ENCODE results near the gene COL7A1.

Gene COL7A1

GRCh38 chr3:48599509-48600285 is 4.6 kb upstream of the COL7A1 start:
- no peak for ATAC-seq
- H3K4me1 Mint-ChIP-seq = peaks cover 13% of the 10 kb centered on the region

GRCh38 chr3:48599077-48599501 is 4.0 kb upstream of the COL7A1 start:
- Mint-ChIP-seq H3K27ac (no peak overlapping the region), H3K36me3 (peaks cover 51% of the 10 kb centered on the region), H3K27me3 (peaks cover 9% of the 10 kb centered on the region), H3K9me3 (no peaks in the 10 kb centered on the region), H3K4me3 (no peak overlapping the region), H3K4me1 (peaks cover 18% of the 10 kb centered on the region)
- no peak for ATAC-seq

More at GRCh38 chr3:48599509-48600285, 4.6 kb upstream of the COL7A1 start:
- Mint-ChIP-seq H3K27ac (no peak overlapping the region), H3K36me3 (peaks cover 57% of the 10 kb centered on the region), H3K4me3 (no peak overlapping the region), H3K9me3 (no peaks in the 10 kb centered on the region), H3K27me3 (peaks cover 3% of the 10 kb centered on the region)

GRCh38 chr3:48598323-48599076 is 3.4 kb upstream of the COL7A1 start:
- Mint-ChIP-seq H3K27ac (no peak overlapping the region), H3K27me3 (peaks cover 10% of the 10 kb centered on the region)
- ATAC-seq = no peak

GRCh38 chr3:48597408-48597800 is 2.3 kb upstream of the COL7A1 start:
- Mint-ChIP-seq H3K4me3 (no peak overlapping the region), H3K4me1 (peaks cover 17% of the 10 kb centered on the region), H3K36me3 (peaks cover 37% of the 10 kb centered on the region), H3K27ac (no peak overlapping the region), H3K9me3 (no peaks in the 10 kb centered on the region), H3K27me3 (peaks cover 10% of the 10 kb centered on the region)
- ATAC-seq = no peak

More at GRCh38 chr3:48598323-48599076, 3.4 kb upstream of the COL7A1 start:
- Mint-ChIP-seq H3K4me3 (no peak overlapping the region), H3K4me1 (peaks cover 18% of the 10 kb centered on the region), H3K36me3 (peaks cover 48% of the 10 kb centered on the region), H3K9me3 (no peaks in the 10 kb centered on the region)

GRCh38 chr3:48596676-48597407 is 1.7 kb upstream of the COL7A1 start:
- Mint-ChIP-seq H3K9me3 (no peaks in the 10 kb centered on the region), H3K4me3 (no peak overlapping the region), H3K27ac (no peak overlapping the region), H3K4me1 (peaks cover 13% of the 10 kb centered on the region), H3K36me3 (peaks cover 33% of the 10 kb centered on the region), H3K27me3 (peaks cover 10% of the 10 kb centered on the region)
- no peak for ATAC-seq

- ATAC-seq = no peak
- Mint-ChIP-seq H3K4me3 (no peak overlapping the region), H3K27me3 (peaks cover 13% of the 10 kb centered on the region), H3K9me3 (no peaks in the 10 kb centered on the region), H3K36me3 (peaks cover 33% of the 10 kb centered on the region), H3K27ac (no peak overlapping the region), H3K4me1 (peaks cover 13% of the 10 kb centered on the region)
Observed at GRCh38 chr3:48596157-48596556, 1.0 kb upstream of the COL7A1 start.

GRCh38 chr3:48595526-48596121 is 495 bp upstream of the COL7A1 start:
- peaks cover 27% of the 10 kb centered on the region for H3K36me3 Mint-ChIP-seq
- H3K27ac Mint-ChIP-seq = no peak overlapping the region
- H3K4me3 Mint-ChIP-seq = no peak overlapping the region
- ATAC-seq = no peak
- H3K27me3 Mint-ChIP-seq = peaks cover 19% of the 10 kb centered on the region
- peaks cover 13% of the 10 kb centered on the region for H3K4me1 Mint-ChIP-seq
- H3K9me3 Mint-ChIP-seq = no peaks in the 10 kb centered on the region

GRCh38 chr3:48594417-48595049 is 596 bp downstream of the COL7A1 start:
- peaks cover 17% of the 10 kb centered on the region for H3K36me3 Mint-ChIP-seq
- H3K9me3 Mint-ChIP-seq = no peaks in the 10 kb centered on the region
- H3K4me3 Mint-ChIP-seq = peak overlapping the region; percentile 38
- peaks cover 13% of the 10 kb centered on the region for H3K4me1 Mint-ChIP-seq
- H3K27ac Mint-ChIP-seq = no peak overlapping the region
- peaks cover 30% of the 10 kb centered on the region for H3K27me3 Mint-ChIP-seq
- ATAC-seq = no peak

GRCh38 chr3:48593337-48593736 is 1.8 kb downstream of the COL7A1 start:
- H3K9me3 Mint-ChIP-seq = no peaks in the 10 kb centered on the region
- no peak overlapping the region for H3K27ac Mint-ChIP-seq
- no peak overlapping the region for H3K4me3 Mint-ChIP-seq
- no peak for ATAC-seq
- H3K27me3 Mint-ChIP-seq = peaks cover 42% of the 10 kb centered on the region
- H3K4me1 Mint-ChIP-seq = peaks cover 13% of the 10 kb centered on the region
- H3K36me3 Mint-ChIP-seq = peaks cover 8% of the 10 kb centered on the region

- peaks cover 49% of the 10 kb centered on the region for H3K27me3 Mint-ChIP-seq
- H3K27ac Mint-ChIP-seq = no peak overlapping the region
- peaks cover 6% of the 10 kb centered on the region for H3K36me3 Mint-ChIP-seq
- H3K9me3 Mint-ChIP-seq = no peaks in the 10 kb centered on the region
- no peak for ATAC-seq
- peaks cover 13% of the 10 kb centered on the region for H3K4me1 Mint-ChIP-seq
- H3K4me3 Mint-ChIP-seq = no peak overlapping the region
Observed at GRCh38 chr3:48592519-48593087, 2.5 kb downstream of the COL7A1 start.

GRCh38 chr3:48591886-48592518 is 3.1 kb downstream of the COL7A1 start:
- ATAC-seq = no peak
- H3K4me1 Mint-ChIP-seq = peaks cover 13% of the 10 kb centered on the region
- no peak overlapping the region for H3K27ac Mint-ChIP-seq
- no peak overlapping the region for H3K4me3 Mint-ChIP-seq
- H3K36me3 Mint-ChIP-seq = no peaks in the 10 kb centered on the region
- H3K27me3 Mint-ChIP-seq = peaks cover 55% of the 10 kb centered on the region
- no peaks in the 10 kb centered on the region for H3K9me3 Mint-ChIP-seq

GRCh38 chr3:48591436-48591835 is 3.7 kb downstream of the COL7A1 start:
- peaks cover 61% of the 10 kb centered on the region for H3K27me3 Mint-ChIP-seq
- peaks cover 13% of the 10 kb centered on the region for H3K4me1 Mint-ChIP-seq
- no peaks in the 10 kb centered on the region for H3K36me3 Mint-ChIP-seq
- no peaks in the 10 kb centered on the region for H3K9me3 Mint-ChIP-seq
- H3K27ac Mint-ChIP-seq = no peak overlapping the region
- no peak overlapping the region for H3K4me3 Mint-ChIP-seq
- no peak for ATAC-seq

- Mint-ChIP-seq H3K4me3 (no peak overlapping the region), H3K4me1 (no peaks in the 10 kb centered on the region), H3K9me3 (no peaks in the 10 kb centered on the region), H3K27ac (no peak overlapping the region), H3K27me3 (peaks cover 59% of the 10 kb centered on the region), H3K36me3 (no peaks in the 10 kb centered on the region)
- no peak for ATAC-seq
Observed at GRCh38 chr3:48588230-48588629, 6.9 kb downstream of the COL7A1 start.

- no peaks in the 10 kb centered on the region for H3K4me1 Mint-ChIP-seq
Observed at GRCh38 chr3:48587686-48588085, 7.4 kb downstream of the COL7A1 start.

More at GRCh38 chr3:48587686-48588085, 7.4 kb downstream of the COL7A1 start:
- ATAC-seq = no peak
- Mint-ChIP-seq H3K9me3 (no peaks in the 10 kb centered on the region), H3K36me3 (no peaks in the 10 kb centered on the region), H3K27me3 (peaks cover 59% of the 10 kb centered on the region), H3K4me3 (no peak overlapping the region), H3K27ac (no peak overlapping the region)

All from stimulated activated memory B cell treated with anti-CD40 and anti-IgM and Interleukin-4, amounts not matched to agents 10 μg/mL and 1 μg/mL and 100 μg/mL, for 72 hours (primary cell).